ENCODE data around the gene VCPKMT. TPM values are rescaled to one million over a fixed set of nuclear protein-coding genes. Genes with fewer than 3 reads are reported as not detected.

Gene VCPKMT
- total RNA-seq, 2 donors from 2014 or later = 2.0 to 4.2 TPM

GRCh38 chr14:50091240-50091913 lies 25.0 kb downstream of the VCPKMT start:
- no peak for ATAC-seq
- TF ChIP-seq CTCF (IDR thresholded peaks at IDR 0.05) (no peak), POLR2A (IDR thresholded peaks at IDR 0.05) (no peak)

GRCh38 chr14:50089208-50089607 lies 27.2 kb downstream of the VCPKMT start:
- no peak for ATAC-seq

More at GRCh38 chr14:50091240-50091913, 25.0 kb downstream of the VCPKMT start:
- no peak for DNase-seq
- Histone ChIP-seq H3K4me1 (no peaks in the 10 kb centered on the region), H3K4me3 (no peak overlapping the region), H3K27ac (no peak overlapping the region), H3K27me3 (no peaks in the 10 kb centered on the region), H3K9me3 (no peaks in the 10 kb centered on the region), H3K36me3 (replicated peaks in 1 of 2; ENCODE audit: insufficient read depth in 1 of 2, low read depth in 2 of 2) (no peaks in the 10 kb centered on the region)
- intact Hi-C loops (cut with DNase I) = no loop called here
- 83 to 88% methylated on average over 7 of the region's 7 CpGs for WGBS, 2 donors

GRCh38 chr14:50088731-50089130 lies 27.6 kb downstream of the VCPKMT start:
- no peaks in the 10 kb centered on the region for H3K27me3 ChIP-seq
- WGBS, 2 donors = 46 to 50% methylated on average over 2 of the region's 2 CpGs

More at GRCh38 chr14:50089208-50089607, 27.2 kb downstream of the VCPKMT start:
- intact Hi-C loops (cut with DNase I) = no loop called here
- Histone ChIP-seq H3K27ac (no peak overlapping the region), H3K9me3 (no peaks in the 10 kb centered on the region), H3K4me1 (no peaks in the 10 kb centered on the region), H3K27me3 (no peaks in the 10 kb centered on the region), H3K36me3 (replicated peaks in 1 of 2; ENCODE audit: insufficient read depth in 1 of 2, low read depth in 2 of 2) (no peaks in the 10 kb centered on the region), H3K4me3 (no peak overlapping the region)
- TF ChIP-seq CTCF (IDR thresholded peaks at IDR 0.05) = no peak
- TF ChIP-seq POLR2A (IDR thresholded peaks at IDR 0.05) = no peak
- WGBS, 2 donors = 90 to 100% methylated on average over 4 to 5 of the region's 5 CpGs
- DNase-seq = no peak

GRCh38 chr14:50088117-50088515 lies 28.3 kb downstream of the VCPKMT start:
- ATAC-seq (no peak), DNase-seq (no peak)
- TF ChIP-seq POLR2A (IDR thresholded peaks at IDR 0.05) = no peak
- no peak for TF ChIP-seq CTCF (IDR thresholded peaks at IDR 0.05)
- 51 to 58% methylated on average over 2 of the region's 2 CpGs for WGBS, 2 donors
- Histone ChIP-seq H3K27ac (no peak overlapping the region), H3K36me3 (replicated peaks in 1 of 2; ENCODE audit: insufficient read depth in 1 of 2, low read depth in 2 of 2) (no peaks in the 10 kb centered on the region), H3K27me3 (no peaks in the 10 kb centered on the region), H3K4me1 (no peaks in the 10 kb centered on the region), H3K9me3 (no peaks in the 10 kb centered on the region), H3K4me3 (no peak overlapping the region)
- intact Hi-C loops (cut with DNase I) = no loop called here

More at GRCh38 chr14:50088731-50089130, 27.6 kb downstream of the VCPKMT start:
- no peak for ATAC-seq
- DNase-seq = no peak
- Histone ChIP-seq H3K4me1 (no peaks in the 10 kb centered on the region), H3K36me3 (replicated peaks in 1 of 2; ENCODE audit: insufficient read depth in 1 of 2, low read depth in 2 of 2) (no peaks in the 10 kb centered on the region), H3K27ac (no peak overlapping the region), H3K4me3 (no peak overlapping the region), H3K9me3 (no peaks in the 10 kb centered on the region)
- TF ChIP-seq POLR2A (IDR thresholded peaks at IDR 0.05) (no peak), CTCF (IDR thresholded peaks at IDR 0.05) (no peak)
- intact Hi-C loops (cut with DNase I) = no loop called here
